NCI-H82 treated with DMSO at 0.1 percent for 48 hours (cell line): ENCODE results near the gene DENND2A.
"Not testable (repeated sequence)": the region's sequence is repeated elsewhere in the genome, so short reads cannot be mapped to it uniquely, and the experiment has no call there.

ENCODE experiments used
- DNase-seq: peaks from one replicate; lab custom pipeline; 2025; ENCODE audit not compliant: unreplicated experiment; lab: John Stamatoyannopoulos, UW

Gene DENND2A

GRCh38 chr7:140552240-140552679, 88.4 kb downstream of the DENND2A start:
- DNase-seq = no peak

GRCh38 chr7:140551355-140552239, 89.0 kb downstream of the DENND2A start:
- DNase-seq = no peak

- DNase-seq = no peak
Observed at GRCh38 chr7:140546947-140547346, 93.7 kb downstream of the DENND2A start.

GRCh38 chr7:140544388-140544826, 96.2 kb downstream of the DENND2A start:
- DNase-seq = no peak

- DNase-seq = no peak
Observed at GRCh38 chr7:140542228-140542603, 98.4 kb downstream of the DENND2A start.

- DNase-seq = peak; percentile 89
Observed at GRCh38 chr7:140541513-140542227, 98.9 kb downstream of the DENND2A start.

GRCh38 chr7:140541176-140541512, 99.5 kb downstream of the DENND2A start:
- no peak for DNase-seq

- DNase-seq = no peak
Observed at GRCh38 chr7:140540136-140540777, 100.4 kb downstream of the DENND2A start.

GRCh38 chr7:140539461-140539860, 101.2 kb downstream of the DENND2A start:
- DNase-seq = no peak

- DNase-seq = no peak
Observed at GRCh38 chr7:140537750-140538482, 102.7 kb downstream of the DENND2A start.

GRCh38 chr7:140534743-140535142, 105.9 kb downstream of the DENND2A start:
- DNase-seq = no peak

- no peak for DNase-seq
Observed at GRCh38 chr7:140533394-140533872, 107.2 kb downstream of the DENND2A start.

- not testable (repeated sequence) for DNase-seq
Observed at GRCh38 chr7:140529428-140529827, 111.2 kb downstream of the DENND2A start.

- no peak for DNase-seq
Observed at GRCh38 chr7:140526787-140527664, 113.6 kb downstream of the DENND2A start.

- no peak for DNase-seq
Observed at GRCh38 chr7:140526214-140526613, 114.4 kb downstream of the DENND2A start.

GRCh38 chr7:140525743-140526142, 114.9 kb downstream of the DENND2A start:
- DNase-seq = no peak

GRCh38 chr7:140521421-140521820, 119.2 kb downstream of the DENND2A start:
- DNase-seq = no peak

GRCh38 chr7:140519007-140519399, 121.6 kb downstream of the DENND2A start:
- DNase-seq = no peak

- no peak for DNase-seq
Observed at GRCh38 chr7:140518370-140519006, 122.1 kb downstream of the DENND2A start.
